GM21381 (cell line): ENCODE data around the gene CASZ1.

ENCODE experiments used
- ATAC-seq: cut with Tn5 transposase; IDR thresholded peaks from one replicate; pipeline ENCODE4 v1.9.1; 2021; ENCODE audit warnings: mild to moderate bottlenecking, moderate library complexity; ENCODE audit not compliant: unreplicated experiment

Gene CASZ1

GRCh38 chr1:10692401-10693021 lies 103.9 kb downstream of the CASZ1 start:
- ATAC-seq = no peak

DNA sequence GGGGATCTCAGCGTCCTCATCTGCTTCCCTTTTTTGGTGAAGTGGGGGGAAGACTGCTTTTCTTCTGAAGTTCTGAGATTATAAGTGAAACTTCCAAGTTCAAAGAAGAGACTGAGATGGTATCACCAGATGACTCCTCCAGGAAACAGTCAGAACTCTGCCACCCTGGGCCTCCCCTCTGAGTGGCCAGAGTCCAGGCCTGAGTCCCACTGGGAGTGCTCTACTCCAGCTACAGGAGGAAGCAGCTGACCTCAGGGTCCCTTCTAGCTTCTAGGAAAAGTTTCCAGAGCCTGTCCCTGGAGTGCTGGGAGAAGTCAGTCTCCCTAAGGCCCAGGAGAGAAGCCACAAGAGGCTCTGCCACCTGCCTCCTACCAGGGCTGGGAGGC lies 104.7 kb downstream of the CASZ1 start:
- ATAC-seq = no peak

DNA sequence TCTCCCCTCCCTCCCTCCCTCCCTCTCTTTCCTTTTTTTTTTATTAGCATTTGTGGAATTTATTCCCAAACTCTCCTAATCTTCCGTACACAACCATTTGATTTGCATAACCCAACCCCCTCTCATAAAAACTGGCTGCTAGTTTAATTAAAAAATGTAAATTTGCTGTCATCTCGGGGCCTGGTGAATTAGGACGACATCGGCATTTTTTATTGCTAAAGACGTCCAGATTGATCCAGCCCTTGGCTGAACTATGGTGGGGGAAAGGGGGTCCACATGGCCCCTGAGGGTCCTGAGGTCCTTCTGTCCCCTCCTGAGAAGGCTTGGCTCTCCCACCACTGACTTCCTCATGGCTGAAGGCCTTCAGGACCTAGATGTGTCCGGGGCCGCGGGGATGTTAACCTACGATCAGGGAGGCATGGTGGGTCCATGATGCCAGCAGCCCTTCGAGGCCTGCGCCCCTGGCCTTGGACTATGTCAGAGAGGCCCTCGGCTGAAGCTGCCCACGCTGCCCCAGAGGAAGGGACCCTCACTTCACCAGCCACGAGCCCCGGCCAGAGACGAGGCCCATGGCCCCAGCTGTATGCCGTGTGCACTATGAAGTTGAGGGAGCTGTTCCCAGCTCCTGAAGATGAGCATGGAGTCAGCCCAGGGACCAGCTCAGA lies 105.2 kb downstream of the CASZ1 start:
- no peak for ATAC-seq

GRCh38 chr1:10690484-10690883 lies 106.0 kb downstream of the CASZ1 start:
- ATAC-seq = no peak

GRCh38 chr1:10688409-10688786 lies 108.0 kb downstream of the CASZ1 start:
- no peak for ATAC-seq

GRCh38 chr1:10687782-10688408 lies 108.6 kb downstream of the CASZ1 start:
- no peak for ATAC-seq

DNA sequence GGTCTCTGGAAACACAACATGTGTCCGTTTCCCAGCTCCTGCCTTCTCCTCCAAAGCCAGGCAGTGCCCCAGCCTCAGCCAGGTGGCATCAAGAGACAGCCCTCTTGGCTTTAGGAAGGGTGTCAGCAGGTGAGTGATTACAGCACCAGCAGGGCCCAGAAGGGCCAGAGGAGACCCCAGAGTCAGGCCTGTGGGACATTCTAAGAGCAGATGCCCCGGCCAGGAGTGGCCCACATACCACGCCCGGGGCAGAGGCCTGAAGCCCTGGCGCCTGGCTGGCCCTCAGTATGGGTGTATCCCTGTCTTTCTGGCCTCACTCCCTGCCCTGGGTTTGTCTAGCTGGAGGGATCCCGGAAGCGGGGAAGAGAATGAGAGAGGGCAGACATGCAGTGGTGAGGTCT lies 109.2 kb downstream of the CASZ1 start:
- no peak for ATAC-seq

DNA sequence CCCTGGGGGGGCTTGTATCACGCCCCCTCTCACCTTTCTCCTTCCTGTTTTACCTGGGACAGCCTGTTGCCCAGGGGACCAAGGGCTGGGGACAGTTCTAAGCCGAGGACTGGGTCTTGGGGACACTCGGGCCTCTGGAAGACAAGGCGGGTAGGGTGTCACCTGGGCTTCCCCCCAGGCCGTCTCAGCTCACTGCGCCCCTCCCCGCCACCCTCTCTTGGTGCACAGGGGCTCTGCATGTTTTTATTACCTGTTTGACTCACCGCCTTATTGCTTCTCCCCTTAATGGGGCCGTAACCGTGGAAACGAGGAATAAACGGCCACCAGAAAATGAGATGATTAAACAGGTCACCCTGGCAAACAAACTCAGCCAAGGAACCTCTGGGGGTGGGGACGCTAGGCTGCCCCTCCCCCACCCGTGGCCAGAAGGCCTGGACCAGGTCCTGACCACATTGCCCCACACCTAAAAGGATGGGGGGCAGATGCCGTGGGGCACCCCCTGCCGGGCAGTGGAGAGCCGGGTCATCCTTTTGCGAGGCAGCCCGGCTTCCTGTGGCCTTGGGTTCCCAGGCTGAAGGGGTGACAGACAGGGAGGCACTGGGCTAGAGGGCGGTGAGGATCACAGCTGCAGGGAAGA lies 109.9 kb downstream of the CASZ1 start:
- ATAC-seq = no peak

DNA sequence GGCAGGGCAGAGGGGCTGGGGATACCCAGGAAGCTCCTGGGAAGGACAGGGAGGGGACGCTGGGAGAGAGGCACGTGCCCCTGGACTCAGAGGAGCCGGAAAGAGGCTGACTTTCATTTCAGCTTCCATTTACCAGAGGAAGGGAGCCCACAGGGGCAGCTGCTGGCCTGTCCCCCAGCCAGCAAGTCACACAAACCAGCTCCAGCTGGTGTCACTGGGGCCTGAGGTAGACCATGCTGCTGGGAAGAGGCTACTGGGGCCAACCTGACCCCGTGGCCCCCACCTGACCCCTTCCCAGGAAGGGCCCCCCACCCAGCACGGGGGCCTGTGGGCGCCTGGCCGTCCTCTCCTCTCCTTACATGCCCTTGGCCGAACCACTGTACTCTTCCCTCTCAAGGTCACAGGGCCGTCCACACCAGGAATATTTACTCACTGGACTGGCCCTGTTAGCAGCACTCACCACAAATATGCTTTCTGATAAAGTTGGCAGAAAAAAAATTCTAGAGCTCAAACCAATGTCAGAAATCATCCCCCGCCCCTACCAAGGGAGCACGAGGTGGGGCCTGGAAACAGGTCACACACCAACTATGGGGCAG lies 110.5 kb downstream of the CASZ1 start:
- no peak for ATAC-seq

DNA sequence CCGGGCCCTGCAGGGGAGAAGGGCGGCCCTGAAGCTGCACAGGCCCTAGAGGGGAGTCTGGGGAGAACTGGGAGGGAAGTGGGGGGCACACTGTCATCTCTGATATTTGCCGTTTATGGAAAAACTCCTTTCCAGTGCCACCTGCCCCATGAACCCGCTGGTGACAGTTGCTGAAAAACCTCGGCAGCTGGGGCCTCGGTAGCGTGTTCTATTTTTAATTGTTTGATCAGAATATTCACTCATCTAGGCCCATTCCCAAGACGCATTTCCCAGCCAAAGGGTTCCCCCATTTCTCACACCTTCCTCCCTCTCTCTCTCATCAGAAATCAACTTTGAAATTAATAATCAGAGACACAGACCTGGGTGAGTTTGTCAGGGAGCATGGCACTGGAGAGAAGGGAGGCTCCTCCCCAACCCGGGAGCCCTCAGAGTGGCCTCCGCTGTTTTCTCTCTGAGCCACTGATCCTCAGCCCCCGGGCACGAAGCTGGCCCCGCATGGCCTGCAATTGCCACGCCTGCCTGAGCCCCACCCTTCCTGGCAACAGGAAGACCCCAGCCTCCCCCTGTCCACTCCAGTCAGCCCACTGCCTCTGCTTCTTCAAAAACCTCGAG lies 111.1 kb downstream of the CASZ1 start:
- no peak for ATAC-seq

DNA sequence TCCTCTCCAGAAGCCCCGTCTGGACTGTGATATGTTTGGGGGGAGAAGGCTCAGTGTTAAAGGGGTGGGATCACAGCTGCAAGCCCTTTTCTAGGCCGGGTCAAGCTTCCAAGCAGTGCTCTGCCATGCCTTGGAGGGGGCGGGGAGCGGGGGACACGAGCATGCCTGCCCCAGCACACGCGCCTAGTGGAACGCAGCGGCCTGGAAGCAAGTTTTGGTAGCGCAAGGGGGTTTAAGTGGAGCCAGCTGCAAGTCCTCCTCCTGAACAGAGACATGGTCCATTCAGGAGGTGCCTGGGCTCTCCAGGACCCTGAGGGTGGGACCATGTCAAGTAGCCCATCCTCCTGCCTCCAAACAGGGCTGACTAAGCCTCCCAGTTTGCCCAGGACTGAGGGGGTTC lies 112.2 kb downstream of the CASZ1 start:
- ATAC-seq = no peak

DNA sequence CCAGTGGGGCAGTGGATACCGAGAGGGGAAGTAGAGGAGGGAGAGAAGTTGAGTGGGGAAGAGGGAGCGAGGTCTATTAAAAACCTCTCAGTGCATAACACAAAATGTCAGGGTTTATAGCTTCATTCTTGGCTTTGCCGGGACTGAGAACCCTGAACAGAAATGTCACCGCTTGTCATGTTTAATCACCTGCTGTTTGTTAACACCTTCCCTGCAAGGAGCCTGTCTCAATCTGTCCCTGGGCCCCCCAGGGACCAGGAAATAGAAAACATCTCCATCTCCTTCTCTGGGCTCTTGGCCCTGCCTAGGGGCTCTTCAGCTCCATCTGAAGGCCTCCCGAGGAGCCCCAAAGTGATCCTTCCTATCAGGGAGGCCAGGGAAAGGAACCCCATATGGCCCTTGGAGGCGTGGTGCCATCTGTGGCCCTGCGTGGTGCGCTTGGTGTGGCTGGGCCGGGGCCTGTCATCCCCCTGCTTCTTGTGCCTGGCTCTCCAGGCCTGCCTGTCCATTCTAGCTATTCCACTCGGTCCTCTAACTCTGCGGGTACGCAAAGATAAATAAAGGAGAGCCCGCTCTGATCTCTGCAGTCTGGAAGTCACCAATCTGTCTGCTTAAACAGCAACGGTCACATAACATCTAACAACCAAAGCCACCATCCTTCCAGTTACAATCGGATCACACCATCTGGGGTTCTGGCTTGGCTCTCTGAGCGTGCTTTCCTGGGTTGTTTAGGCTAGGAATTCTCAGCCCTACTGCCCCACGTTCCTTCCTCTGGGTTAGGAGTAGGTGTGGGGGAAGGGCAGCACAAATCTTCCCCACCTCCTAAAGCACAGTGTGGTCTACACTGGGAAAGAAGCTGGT lies 113.8 kb downstream of the CASZ1 start:
- ATAC-seq = no peak

DNA sequence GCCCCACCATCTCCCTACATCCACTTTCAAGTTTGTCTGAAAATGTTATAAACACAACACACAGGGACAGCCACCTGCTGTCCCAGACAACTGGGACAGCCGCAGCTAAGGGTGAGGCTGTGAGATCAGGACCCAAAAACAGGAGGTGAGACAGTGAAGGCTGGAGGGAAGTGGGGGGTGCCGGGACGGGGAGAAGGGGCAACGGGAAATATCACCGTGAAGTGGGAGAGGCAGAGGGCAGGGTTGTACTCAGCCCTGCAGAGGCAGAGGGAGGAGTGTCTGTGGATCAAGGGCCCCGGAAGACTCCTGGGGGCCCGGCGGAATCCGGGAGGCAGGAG lies 114.4 kb downstream of the CASZ1 start:
- no peak for ATAC-seq

- no peak for ATAC-seq
Measured at GRCh38 chr1:10681296-10682107, 114.9 kb downstream of the CASZ1 start.

- no peak for ATAC-seq
Measured at GRCh38 chr1:10680487-10680886, 116.0 kb downstream of the CASZ1 start.

GRCh38 chr1:10679496-10680220 lies 116.8 kb downstream of the CASZ1 start:
- no peak for ATAC-seq

- ATAC-seq = no peak
Measured at GRCh38 chr1:10678852-10679251, 117.6 kb downstream of the CASZ1 start.

DNA sequence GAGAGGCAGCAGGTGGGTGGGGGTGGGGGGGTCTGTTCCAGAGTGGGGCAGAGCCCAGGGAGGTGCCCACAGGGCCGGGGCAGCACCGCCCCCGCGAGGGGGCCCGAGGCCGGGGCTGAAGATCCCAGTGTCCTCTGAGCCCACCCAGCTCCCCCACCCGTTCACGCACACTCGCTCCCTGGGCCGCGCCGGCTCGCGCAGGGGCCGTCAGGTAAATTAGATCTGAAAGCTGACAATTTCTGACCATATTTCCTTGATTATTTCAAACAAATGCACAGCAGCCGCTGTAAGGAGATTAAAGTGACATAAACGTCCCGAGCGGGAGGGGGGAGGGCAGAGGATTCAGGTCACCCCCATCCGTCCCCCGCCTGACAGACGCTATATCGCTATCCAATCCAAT lies 118.0 kb downstream of the CASZ1 start:
- no peak for ATAC-seq
